Astrocyte of the spinal cord (primary cell): ENCODE results near the gene ARID5B.

ENCODE experiments used
- DNase-seq: peaks from one replicate; pipeline ENCODE4 v3.0.0; 2011; ENCODE audit warnings: low read depth, low spot score
- H3K4me3 ChIP-seq: 2 replicates; pipeline ENCODE4 v1.5.1; 2011; ENCODE audit warnings: low read depth, mild to moderate bottlenecking, low read length, moderate library complexity
- CTCF ChIP-seq: IDR thresholded peaks from 2 replicates; pipeline ENCODE4 v1.5.1; 2012; ENCODE audit warnings: low read depth, mild to moderate bottlenecking, low read length, inconsistent platforms
- in situ Hi-C: cut with HindIII; loops from 2 replicates; pipeline ENCODE4 v1.10.0; 2017; ENCODE audit warnings: low sequenced_read_pairs

The ARID5B gene

DNA sequence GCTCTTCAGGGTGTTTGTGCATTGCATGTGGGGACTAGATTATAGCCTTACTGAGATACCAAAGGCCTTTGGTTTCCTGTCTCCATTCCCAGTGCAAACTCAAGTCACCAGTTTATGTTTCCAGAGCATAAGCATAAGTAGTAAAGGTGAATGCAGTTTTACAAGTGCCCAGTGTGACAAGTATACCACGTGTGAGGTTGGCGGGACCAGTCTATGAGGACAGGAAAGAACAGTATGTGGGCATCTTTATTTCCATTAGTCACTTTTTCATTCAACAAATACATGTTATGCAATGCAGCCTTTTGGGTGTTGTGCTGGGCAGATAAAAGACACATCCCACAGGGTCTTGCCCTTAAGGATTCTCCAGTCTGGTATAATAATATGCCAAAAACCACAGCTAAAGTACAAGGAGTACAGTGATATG is 146.5 kb downstream of the ARID5B start:
- no peak for TF ChIP-seq CTCF
- H3K4me3 ChIP-seq: no peak overlapping the region
- in situ Hi-C loops: no loop called here
- peak; percentile 35 for DNase-seq

DNA sequence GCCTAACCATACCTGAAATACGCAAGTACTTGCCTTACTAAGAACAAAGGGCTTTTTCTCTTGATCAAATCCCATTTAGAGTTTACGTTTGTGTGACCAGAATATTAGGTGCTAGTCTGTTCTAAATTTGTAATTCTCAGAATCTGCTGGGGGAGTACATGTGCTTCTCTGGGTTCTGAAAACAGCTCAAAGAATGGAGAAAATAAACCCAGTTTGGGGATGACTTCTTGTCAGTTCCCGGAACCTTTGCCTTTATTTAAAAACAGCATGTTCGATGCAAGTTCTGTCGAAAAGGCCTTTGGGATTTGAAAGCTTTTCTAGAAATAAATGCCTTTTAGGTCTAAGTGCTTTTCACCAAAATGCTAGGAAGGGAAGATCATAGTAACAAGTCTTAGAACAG is 147.0 kb downstream of the ARID5B start:
- in situ Hi-C loops: no loop called here
- no peak for TF ChIP-seq CTCF
- H3K4me3 ChIP-seq: peak overlapping the region; percentile 78
- no peak for DNase-seq

GRCh38 chr10:62048919-62049623 is 147.6 kb downstream of the ARID5B start:
- peak overlapping the region; percentile 78 for H3K4me3 ChIP-seq
- in situ Hi-C loops: no loop called here
- peak; percentile 95 for DNase-seq
- no peak for TF ChIP-seq CTCF

- TF ChIP-seq CTCF: no peak
- in situ Hi-C loops: no loop called here
- peak; percentile 45 for DNase-seq
- peak overlapping the region; percentile 78 for H3K4me3 ChIP-seq
These were observed 148.3 kb downstream of the ARID5B start for GRCh38 chr10:62049624-62050345.

- H3K4me3 ChIP-seq: peak overlapping the region; percentile 78
- in situ Hi-C loops: no loop called here
- TF ChIP-seq CTCF: no peak
These were observed 148.9 kb downstream of the ARID5B start for GRCh38 chr10:62050346-62050892.

GRCh38 chr10:62050893-62051433 is 149.5 kb downstream of the ARID5B start:
- H3K4me3 ChIP-seq: peak overlapping the region; percentile 78
- in situ Hi-C loops: no loop called here
- TF ChIP-seq CTCF: no peak
- DNase-seq: peak; percentile 91

More at GRCh38 chr10:62050346-62050892, 148.9 kb downstream of the ARID5B start:
- peak; percentile 41 for DNase-seq
